CD4-positive, alpha-beta T cell treated with Interleukin-1 beta for 1 hour (primary cell): ENCODE data around the gene BIN1.
A peak's percentile ranks its signal among the peaks of the same experiment; 100 is the strongest.

Source experiments
- DNase-seq, 2 donors: peaks; one replicate each; pipeline ENCODE4 v3.0.0-alpha.2; 2020 to 2022

The BIN1 gene, protein sequence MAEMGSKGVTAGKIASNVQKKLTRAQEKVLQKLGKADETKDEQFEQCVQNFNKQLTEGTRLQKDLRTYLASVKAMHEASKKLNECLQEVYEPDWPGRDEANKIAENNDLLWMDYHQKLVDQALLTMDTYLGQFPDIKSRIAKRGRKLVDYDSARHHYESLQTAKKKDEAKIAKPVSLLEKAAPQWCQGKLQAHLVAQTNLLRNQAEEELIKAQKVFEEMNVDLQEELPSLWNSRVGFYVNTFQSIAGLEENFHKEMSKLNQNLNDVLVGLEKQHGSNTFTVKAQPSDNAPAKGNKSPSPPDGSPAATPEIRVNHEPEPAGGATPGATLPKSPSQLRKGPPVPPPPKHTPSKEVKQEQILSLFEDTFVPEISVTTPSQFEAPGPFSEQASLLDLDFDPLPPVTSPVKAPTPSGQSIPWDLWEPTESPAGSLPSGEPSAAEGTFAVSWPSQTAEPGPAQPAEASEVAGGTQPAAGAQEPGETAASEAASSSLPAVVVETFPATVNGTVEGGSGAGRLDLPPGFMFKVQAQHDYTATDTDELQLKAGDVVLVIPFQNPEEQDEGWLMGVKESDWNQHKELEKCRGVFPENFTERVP

DNA sequence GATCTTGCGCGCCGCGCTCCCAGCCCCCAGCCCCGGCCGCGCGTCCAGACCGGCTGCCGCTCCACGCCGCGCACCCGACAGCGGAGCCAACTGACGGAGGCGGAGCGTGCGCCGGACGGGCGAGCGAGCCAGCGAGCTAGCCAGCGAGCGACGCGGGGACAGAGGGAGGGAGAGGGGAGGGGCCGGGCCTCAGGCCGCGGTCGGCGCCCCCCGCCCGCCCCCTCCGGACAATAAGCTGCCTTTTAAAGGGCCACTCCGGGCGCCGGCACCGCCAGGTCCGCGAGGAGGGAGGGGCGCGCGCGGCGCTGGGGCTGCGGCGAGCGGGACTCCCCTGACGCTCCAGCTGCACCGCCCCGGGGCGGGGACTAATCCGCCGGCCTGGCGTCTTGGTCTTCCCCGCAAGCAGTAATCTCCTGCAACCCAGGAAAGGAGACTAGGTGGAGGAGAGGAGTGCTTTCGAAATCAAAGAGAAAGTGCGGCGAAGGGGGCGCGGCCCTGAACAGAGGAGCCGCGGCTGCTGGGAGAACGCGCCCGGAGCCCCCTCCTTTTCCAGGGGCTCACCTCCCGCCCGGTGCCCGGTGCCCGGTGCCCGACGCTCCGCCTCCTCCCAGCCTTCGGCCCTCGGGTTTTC is at the start of gene BIN1:
TSS of gene BIN1 (minus strand) at position 164 of the 631 bp plus-strand sequence. CDS start 211 bp downstream, outside the sequence.
- peak; percentile 74 to 79 for DNase-seq

DNA sequence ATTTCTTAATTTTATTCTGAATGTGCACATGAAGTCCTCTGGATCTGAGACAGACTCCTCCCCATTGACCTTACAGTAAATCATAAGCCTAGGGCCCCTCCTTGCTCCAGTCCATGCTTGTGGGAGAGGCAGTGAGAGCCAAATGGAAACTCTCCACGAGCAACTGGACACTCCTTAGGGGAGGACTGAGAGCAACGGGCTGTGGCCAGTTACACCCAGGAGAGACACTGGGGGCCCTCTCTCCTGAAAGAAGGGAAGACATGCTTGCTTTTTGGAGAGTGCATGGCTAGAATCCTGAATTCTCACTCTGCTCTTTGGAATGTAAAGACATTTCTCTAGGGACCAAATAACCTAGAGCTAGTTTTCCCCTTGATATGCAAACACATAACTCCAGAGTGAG is 49.0 kb upstream of the BIN1 start:
- no peak for DNase-seq

DNA sequence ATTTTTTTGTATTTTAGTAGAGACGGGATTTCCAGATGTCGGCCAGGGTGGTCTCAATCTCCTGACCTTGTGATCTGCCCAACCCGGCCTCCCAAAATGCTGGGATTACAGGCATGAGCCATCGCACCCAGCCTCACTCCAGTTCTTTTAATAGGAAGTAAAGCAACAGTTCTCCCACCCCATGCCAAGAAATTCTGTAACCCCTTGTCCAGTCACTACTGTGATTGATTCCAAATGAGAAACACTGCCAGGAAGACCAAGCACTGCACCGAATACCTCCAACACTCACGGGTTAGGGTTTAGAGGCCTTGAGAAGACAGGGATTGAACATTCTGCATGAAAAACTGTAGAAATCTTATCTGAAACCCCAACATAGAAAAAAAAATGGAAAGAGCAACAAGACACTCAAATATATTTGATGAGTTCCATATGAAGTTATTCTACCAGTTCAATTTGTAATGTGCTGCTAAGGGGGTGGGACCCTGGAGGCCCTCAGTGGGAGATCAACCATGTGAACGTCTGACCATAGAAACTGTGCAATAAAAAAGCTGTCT is 48.2 kb upstream of the BIN1 start:
- DNase-seq, result no peak

DNA sequence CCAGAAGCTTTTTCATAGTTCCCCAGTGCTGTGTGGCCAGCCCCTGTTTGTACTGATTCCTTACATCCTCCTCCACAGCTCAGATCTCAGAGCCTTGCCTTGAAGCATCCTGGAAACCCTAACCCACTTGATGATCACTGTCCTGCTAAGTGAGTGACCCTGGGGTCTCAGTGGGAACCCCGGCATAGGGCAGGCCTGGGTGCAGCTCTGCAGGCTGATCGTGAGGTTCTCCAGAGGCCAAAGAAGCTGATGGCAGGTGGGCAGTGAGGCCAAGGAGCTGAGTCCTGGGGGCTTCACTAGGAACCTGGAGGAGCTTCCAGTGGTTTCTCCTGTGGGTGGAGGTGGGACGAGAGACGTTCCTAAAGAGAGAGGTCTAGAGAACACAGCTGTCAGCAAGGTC is 47.4 kb upstream of the BIN1 start:
- no peak for DNase-seq

DNA sequence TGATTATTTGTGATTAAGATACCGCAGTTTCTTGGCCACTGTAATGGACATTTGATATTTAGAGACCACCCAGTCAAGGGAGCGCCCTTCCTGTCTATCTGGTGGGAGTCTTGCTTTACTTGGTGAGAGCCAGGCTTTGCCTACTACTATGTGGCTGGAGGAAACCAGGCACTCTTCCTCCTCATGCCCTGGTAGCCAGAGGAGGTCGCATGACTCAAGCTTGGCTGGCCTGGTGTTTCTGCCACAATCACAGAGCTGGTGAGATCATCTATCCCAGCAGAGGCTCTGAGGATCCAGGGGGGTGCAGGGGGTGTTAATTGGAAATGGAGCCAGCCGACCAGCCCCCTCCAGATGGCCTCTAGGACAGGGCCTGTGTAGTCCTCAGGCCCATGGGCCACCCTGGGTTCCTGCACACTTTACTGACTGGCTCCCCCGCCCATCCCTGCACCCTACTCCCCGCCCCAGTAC is 46.8 kb upstream of the BIN1 start:
- DNase-seq, result no peak

DNA sequence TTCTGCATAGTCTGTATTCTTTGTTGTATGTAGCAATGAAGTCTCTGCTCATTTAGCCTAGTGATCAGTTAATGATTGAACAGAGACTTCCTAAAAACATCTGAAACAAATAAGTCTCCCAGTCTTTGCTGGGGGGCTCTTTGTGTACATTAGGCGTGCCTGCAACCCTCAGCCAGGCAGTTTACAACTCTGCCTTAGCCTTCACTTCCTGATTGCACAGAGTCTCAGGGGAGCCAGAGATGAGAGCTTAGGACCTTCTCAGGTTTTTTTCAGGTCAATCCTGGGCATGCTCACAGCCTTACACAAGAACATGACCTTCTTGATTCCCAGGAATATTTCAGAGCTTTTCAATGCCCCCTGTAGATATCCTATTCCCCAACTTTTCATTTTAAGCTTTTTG is 44.0 kb upstream of the BIN1 start:
- DNase-seq, result no peak

DNA sequence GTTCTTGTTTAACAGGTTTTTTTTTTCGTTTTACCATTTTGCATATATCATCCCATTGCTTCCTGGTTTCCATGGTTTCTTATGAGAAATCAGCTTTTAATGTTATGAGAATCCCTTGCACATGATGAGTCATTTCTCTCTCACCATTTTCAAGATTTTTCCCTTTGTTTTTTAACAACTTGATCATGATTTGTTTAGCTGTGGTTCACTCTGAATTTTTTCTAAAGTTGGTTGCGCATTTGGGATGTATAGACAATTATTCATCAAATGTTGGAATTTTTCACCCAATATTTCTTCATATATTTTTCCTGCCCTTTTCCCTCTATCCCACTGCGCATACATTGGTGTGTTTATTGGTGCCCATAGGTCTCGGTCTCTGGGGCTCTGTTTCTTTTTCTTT is 42.4 kb upstream of the BIN1 start:
- DNase-seq, result no peak

DNA sequence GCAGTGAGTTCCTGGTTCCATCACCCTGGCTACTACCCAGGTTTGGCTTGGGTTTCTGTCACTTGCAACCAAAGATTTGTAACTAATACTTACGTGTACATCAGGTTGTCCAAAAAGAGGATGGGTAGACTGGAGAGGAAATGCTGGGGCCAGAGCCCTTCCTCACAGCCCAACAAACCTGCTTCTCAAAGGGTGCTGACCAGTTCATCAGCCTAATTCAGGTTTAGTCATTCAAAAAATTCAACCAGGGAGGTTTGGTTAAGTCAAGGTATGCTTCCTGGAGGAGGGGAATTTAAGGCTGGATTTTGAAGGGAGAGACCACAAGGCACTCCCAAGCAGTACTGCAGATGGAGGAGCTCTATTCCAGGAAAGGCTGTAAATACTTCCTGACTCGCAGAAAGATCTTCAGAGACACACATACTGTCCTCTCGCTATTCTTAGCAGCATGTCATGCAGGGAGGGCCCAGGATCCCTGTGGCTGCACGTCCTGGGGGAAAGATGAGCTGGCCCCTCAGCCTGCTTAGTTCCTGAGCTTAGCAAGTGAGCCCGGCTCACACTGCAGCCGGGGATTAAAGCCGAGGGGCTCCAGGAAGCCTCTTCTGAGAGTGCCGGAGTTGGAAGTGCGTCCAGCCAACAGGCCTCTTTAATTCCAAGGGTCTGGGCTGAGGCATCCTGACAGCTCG is 40.0 kb upstream of the BIN1 start:
- DNase-seq, result no peak

DNA sequence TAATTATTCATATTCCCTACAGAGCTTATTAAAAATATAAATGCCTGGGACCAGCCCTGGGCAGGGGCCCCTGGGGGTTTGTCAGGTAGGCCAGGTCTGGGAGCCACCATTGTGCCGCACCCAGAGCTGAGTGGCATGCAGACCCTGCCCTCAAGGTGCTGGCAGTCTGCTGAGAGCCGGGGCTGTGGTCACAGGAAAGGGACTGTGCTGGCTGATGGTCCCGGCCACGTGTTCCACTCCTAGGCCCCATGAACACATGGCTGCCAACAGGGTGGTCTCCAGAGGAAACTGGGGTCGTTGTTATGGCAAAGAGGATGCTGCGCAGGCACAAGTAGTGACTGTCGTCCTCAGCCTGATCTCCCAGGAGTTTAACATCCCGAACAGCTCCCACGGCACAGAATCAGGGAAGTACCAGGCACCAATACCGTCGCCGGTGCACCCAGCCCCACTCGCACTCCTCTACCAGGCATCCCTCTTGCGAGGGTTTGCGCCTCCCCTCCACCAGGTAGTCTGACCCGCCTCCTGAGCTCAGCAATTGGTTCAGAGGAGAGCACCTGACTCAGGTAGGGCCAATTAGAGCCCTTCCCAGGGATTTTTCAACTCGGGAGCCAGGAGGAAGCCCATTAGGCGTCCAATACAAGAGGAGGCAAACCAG is 39.2 kb upstream of the BIN1 start:
- no peak for DNase-seq

DNA sequence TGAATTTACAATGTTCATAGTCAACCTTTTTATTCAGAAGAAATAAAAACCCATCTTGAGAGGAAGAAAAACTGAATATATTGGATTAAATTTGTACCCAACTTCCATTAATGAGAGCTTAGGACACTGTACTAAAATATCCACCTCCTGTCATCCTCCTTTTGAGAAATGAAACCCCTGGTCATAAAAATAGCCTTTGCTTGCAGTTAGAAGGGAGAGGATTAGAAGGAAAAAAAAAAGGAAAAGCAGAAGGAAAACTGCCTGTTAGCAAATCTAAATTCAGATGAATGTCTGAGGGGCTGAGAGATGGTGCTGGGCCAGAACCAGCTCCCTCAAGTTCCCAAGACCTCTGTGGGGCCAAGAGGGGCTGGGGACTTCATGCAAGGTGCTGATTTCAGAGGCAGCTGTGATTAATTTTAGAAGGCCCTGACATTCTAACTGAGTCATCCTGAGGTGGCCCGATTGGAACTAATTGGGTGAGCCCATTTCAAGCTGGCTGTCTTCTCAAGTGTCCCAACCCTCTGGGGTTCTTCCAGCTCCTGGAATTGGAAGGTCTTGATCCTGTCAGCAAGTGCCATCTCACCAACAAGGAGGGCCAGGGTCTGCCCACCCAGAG is 38.4 kb upstream of the BIN1 start:
- no peak for DNase-seq

DNA sequence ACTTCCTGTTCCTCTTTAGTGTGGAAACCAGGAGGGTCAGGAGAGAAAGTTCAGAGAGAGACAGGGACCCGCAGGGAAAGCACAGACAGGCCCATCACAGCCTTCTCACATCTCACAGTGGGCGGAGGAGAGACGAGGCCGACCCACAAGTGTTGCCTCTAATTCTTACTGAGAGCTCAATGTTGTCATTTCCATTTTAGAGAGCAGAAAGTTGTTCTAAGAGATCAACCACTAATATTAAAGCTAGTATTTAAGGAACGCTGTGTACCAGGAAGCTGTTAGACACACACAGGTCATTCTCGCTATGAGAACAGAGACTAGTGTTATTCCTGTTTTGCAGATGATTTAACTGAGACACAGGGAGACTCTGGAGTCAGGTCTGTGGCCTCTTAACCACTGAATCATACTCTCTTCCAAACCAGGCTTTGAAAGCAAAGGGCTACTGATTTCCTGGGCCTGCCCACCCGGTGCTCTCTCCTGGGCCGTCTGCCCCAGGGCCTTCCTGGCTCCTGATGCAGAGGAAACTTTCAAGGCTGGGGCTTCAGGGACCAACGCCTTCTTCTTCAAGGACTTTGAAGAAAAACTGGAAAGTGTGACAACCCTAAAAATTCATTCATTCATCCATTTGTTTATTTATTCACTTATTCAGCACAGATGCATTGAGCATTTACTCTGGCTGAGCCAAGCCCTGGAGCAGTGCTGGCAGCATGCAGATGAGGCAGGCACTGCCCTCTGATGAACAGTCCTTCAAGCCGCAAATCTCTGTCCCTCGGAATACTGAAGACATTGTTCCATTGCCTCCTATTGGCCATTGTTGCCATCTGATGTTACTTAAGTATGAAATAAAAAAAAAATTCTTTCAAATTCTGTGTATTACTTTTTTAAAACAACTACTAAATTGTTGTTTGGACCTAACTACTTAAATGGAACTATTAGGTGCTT is 37.2 kb upstream of the BIN1 start:
- DNase-seq, result no peak

DNA sequence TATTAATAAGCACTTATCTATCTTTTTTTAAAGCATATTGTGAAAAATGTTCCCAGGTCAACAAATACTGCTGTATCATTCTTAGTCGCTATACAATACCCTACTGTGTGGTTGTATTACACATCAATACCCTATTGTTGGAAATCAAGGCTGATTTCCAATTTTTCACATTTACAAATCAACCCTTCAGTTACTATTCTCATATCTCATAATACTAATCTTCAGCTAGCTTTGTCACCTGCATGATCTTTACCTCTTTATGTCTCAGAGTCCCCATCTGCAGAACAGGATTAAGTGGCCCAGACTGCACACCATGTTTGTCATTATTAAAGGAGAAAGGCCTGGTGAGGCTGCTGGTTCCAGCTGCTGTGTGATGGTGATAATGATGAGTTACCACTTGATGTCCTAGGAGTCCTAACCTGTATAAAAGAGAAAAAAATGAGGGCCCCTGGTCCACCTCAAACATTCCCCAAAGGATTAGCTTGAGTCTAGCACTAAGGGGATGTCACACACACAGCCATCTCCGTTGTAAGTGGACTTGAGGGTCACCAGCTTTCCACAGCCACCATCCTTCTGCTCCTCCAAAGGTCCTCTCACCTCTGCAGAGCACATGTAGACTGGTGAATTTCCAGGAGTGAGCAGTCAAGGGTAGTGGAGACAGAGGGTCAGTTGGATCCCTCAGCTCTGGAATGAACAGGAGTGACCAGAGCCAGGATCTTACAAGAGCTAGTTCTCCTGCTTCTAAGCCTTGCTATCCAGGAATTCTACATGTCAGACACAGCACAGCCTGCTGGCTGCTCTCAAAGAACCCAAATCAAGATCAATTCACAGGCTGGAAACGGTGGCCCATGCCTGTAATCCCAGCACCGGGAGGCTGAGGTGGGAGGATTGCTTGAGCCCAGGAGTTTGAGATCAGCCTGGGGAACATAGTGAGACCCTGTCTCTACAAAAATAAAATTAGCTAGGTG is 36.0 kb upstream of the BIN1 start:
- DNase-seq, result no peak

DNA sequence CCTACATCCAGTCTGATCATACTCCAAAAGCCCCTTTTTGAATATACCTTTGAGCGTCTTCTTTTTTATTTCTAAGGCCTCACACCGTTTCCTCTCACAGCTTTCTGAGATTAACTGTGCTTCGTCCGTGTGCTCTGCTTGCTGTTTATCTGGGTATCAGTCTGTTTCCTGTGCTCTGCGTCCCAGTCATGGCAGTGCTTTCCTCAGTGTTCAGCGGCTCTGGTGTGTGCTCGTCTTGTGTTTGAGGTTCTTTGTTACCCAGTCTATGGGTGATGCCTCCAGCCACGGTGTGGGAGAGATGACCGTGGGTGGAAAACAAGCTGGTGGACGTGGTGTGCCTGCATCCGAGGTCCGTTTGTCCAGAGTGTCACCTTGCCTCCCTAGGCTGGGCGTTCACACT is 33.6 kb upstream of the BIN1 start:
- DNase-seq, result no peak

DNA sequence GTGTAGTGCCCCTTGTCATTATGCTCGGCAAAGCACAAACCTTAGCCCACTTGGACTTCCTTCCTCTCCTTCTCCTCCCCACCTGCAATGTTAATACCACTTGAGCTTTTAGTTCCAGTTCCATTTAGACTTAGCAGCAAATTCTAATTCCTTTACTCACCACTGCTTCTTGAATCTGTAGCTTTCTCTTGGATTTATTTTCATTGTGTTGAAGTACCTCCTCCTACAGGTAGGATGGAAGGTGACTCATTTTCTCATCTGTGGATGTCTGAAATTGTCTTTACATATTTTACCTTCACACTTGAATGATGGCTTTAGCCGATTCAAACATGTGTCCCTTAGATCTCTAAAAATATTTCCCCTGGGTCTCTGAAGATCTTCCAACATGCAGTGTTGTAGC is 32.8 kb upstream of the BIN1 start:
- DNase-seq, result no peak

DNA sequence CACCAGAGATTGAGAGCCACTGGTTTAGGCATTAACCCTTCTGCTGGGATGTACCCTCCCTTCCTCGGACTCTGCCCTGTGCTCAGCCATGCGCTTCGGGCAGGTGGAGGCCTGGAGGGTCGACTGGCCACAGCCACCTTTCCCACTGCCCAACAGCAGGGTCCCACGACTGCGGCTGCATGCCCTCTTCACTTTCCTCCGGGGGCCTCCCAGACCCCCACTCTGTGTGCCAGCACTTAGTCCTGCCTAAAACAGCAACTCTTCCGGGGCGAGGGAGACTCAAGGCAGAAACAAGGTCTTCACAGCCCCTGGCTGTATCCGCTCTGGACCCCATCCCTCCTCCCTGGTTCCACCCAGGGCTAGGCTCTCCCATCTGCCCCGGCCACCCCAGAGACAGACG is 31.3 kb upstream of the BIN1 start:
- DNase-seq, result no peak

DNA sequence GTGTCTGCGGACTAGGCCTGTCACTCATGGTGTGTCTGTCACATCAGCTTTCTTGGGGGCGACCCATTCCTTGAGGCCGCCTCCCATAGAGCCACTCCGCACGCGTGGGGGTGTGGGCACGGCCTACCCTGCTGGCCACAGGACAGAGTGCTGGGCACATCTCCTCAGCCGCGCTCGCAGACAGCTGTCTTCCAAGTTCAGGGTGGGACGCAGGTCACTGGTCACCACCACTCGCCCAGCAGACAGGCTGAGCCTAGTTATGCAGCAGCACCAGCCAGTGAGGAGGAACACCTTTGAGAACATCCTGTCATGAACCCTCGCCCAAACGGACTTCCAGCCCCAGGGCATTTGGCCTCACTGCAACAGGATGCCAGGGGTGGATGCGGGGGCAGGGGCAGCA is 30.8 kb upstream of the BIN1 start:
- no peak for DNase-seq

DNA sequence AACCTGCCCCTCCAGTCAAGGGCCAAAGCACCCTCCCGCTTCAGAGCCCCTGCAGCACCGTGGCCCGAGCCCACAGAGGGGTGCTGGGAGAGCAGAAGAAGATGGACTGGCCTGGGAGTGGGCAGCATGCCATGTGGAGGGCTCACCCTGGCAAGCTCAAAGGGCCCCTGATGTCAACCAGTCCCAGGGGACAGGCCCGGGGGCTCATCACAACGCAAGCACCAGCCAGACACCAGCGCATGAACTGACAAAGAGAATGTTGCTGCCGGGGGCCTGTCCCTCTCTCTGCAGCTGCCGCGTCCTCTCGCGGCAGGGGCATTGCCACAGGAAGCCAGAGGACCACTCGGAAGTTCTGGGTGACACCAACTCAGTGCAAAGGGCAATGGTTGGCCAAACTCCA is 30.3 kb upstream of the BIN1 start:
- DNase-seq, result no peak

DNA sequence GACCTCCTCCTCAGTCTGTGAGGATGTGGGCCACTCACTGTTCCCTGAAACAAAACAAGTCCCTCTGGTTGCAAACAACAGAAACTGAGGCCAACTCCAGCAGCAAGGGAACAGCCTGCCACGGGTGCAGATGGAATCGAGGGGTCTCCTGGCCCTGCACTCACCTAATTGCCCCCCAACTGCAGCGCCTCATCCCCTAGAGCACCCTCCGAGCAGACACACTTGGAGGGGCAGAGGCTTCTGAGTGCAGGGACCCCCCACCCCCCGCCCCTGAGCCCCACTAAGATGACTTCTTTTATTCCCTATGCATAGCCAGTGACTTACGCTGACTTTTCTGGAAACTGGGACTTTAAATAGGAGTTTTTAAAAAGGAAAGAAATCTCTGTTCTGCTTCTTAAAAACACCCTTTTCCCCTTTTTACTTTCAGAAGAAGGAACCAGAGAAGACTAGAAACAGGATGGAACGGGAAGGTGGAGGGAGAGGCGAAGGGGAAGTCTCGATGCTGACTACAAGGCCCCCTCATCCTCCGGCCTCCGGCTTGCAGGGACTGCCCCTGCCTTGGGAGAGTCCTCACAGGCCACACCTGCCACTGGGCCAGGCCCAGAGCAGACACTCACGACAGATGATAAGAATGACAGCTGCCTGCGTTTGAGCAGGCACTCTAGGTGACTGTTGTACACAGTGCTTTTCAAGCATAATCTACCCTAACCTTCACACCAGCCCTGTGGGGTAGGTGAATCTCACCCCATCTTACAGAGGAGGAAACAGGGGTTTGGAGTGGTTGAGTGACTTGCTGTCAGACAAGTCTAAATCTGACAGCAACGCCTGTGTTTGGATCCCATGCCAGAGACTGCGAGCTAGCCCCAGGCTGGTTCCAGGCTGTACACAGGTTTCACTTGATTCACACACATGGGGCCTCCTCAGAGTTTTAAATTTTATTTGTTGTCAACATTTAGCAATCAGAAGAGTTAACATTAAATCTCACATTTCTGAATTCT is 28.2 kb upstream of the BIN1 start:
- peak in 1 of 2 donors; percentile 31 for DNase-seq
